ENCODE data around the gene AOPEP.

AOPEP gene

DNA sequence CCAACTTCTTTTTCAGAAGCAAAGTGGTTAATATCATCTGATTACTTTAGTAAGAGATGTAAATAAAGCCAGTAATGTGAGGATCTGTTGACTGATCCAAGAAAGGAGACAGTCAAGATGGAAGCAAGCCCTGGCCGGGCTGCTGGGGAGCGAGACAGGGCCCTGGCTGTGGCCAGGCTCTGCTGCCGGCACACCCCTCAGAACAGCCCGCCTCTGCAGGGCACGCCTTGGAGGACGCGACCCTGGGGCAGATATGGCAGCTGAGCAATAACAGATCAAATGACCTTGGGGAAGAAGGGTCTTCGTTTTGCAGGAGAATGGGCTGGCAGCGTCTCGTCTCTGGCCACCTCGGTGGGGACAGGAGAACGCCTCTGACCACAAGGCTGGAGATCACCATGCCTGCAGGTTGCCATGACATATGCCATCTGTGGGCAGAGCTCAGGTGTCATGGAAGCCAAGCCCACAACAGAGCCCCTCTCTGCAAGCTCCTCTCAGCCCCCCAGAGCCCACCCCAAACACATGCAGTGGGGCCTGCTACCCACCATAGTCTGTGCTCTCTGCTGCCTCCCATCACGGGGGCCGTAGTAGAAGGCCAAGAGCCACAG lies 384.5 kb downstream of the AOPEP start:
- no peak for DNase-seq (ENCODE audit: low read depth in 2 of 2)

- DNase-seq (ENCODE audit: low read depth in 2 of 2) = no peak
Measured at GRCh38 chr9:95111716-95112115, 385.2 kb downstream of the AOPEP start.

DNA sequence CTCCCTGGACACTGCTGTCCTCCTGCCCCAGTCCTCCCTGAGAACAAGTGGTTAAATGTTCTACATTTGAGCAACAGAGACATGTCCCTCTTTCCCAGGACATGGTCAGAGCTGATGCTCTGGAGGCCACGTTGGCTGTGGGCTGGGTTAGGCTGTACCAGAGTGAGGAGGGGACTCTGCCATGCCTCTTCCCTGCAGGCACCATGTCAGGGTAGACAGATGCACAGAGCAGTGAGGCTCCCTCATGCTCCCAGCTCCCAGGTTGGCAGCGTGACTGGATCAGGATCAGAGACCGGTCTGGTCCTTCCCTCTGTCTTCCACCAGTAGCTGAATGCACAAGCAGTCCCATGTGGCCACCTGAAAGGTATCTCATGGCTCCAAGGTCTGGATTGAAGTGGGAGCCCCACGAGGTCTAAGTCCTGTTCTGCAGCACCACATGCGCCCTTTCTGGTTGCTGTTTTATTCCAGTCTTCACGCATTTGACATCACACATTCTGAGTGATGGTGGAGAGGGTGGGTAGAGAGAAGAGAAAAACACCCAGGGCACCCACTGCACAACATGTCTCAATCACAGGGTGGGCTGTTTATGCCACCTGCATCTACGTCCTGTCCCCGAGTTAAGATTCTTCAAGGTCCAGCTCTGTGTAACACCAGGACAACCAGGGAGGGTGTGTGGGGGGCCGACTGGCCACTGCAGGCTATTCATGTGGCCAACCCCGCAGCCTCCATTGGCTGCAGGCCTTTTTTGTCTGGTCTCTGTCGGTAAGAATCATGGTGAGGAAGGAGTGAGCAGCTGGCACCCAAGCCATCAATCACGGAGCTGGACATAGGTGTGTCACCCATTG lies 386.2 kb downstream of the AOPEP start:
- no peak for DNase-seq (ENCODE audit: low read depth in 2 of 2)

- DNase-seq (ENCODE audit: low read depth in 2 of 2) = no peak
Measured at GRCh38 chr9:95115104-95115503, 388.6 kb downstream of the AOPEP start.

GRCh38 chr9:95116002-95116807 lies 389.7 kb downstream of the AOPEP start:
- DNase-seq (ENCODE audit: low read depth in 2 of 2) = no peak

- DNase-seq (ENCODE audit: low read depth in 2 of 2) = no peak
Measured at GRCh38 chr9:95116808-95117204, 390.3 kb downstream of the AOPEP start.

DNA sequence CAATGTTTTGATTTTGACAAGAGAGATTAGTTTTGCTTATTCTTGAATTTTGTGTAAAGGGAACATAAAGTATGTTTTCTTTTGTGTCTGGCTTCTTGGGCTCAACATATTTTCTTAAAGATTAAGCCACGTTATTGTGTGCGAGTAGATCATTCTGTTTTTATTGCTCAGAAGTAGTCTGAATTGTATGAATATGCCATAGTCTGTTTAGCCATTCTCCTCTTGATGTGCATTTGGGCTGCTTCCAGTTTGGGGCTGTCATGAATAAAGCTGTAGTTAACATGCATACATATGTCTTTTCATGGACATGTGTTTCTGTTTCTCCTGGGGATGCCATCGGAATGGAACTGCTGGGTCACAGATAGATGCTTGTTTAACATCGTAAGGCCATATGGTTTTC lies 392.1 kb downstream of the AOPEP start:
- DNase-seq (ENCODE audit: low read depth in 2 of 2) = no peak

- no peak for DNase-seq (ENCODE audit: low read depth in 2 of 2)
Measured at GRCh38 chr9:95120781-95121370, 394.4 kb downstream of the AOPEP start.

DNA sequence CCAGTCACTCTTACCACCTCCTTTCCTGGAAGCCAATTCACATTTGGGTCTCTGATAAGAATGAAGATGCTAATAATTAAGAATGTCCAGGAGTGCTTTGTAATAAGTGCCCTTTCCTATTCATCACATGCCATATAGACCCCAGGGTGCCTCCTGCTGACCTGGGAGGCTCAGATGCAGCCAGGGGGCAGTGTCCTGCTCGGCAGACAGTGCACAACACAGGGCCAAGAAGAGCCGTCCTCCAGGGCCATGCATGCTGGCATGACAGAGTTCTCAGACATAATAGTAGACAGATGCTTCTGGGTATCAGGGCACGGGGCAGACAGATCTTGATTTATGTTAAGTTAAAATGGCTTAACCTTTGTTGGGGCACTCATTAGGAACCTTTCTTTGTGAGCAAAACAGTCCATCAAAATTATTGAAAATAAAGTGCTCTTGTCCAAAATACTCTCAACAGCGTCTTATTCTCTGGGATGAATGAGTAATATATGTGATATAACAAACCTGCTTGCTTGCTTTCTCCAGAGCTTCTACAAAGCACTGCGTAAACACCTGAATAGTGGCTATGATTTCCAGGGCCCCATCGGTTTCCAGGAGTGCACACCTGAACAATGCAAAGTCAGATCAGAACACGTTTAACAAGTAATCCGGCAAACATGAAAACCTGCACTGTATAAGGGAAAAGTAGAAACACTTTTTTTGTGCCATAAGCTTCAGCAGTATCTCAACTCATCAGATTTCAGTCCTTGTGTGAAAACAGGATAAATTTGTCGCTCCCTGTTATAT lies 398.3 kb downstream of the AOPEP start:
- no peak for DNase-seq (ENCODE audit: low read depth in 2 of 2)

DNA sequence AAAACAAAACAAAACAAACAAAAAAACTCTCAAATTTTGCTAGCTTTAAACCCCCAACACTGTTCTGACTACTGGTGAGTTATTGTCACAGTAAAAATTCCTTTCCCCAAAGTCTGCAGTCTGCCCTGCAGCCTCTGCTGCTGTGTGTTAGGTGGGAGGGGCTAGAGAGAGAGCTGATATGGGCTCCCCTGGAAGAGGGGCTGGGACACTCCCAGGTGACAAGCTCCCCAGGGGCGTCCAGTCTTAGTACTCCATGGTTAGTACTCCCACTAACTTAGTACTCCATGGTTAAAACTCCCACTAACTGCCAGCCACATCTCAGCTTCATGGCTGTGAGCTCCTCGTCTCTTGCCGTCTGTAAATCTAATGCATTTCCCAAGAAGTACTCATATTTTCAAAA lies 399.2 kb downstream of the AOPEP start:
- DNase-seq (ENCODE audit: low read depth in 2 of 2) = no peak

- DNase-seq (ENCODE audit: low read depth in 2 of 2) = no peak
Measured at GRCh38 chr9:95126739-95127138, 400.2 kb downstream of the AOPEP start.

- peak; percentile 52 to 62 for DNase-seq (ENCODE audit: low read depth in 2 of 2)
Measured at GRCh38 chr9:95127249-95128176, 401.0 kb downstream of the AOPEP start.

DNA sequence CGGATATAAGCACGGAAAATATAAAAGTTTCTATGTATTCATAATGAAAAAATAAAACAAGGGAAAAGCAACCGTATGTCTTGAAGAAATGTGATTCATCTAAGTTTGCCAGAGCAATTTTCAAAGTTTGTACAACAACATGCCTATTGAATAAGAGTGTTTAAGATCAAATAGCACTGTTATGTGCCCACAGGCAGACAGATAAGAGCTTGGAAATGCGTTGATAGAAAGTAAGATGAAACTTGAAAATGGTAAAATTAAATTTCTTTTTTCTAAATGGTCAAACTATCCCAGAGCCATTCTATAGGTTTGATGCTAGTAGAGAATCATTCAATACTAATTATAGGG lies 401.7 kb downstream of the AOPEP start:
- DNase-seq (ENCODE audit: low read depth in 2 of 2) = no peak

GRCh38 chr9:95129476-95130291 lies 403.2 kb downstream of the AOPEP start:
- no peak for DNase-seq (ENCODE audit: low read depth in 2 of 2)

DNA sequence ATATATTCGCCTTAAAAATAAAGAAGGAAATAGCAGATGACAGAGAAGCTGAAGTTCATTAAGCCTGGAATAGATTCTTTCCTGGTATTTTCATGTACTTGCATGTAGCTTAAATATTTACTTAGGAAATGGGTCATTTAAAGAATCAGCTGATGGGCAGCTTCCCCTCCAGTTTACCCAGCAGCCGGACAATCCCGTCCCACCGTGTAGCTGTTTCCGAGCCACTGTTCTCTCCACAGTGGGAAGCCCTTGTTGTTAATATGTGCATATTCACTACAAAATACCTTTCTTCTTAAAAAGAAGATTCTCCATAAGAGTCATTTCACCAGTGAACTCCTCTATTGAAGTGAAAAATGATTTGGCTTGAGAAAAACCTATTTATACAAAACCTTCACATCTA lies 404.0 kb downstream of the AOPEP start:
- no peak for DNase-seq (ENCODE audit: low read depth in 2 of 2)

GRCh38 chr9:95131023-95131943 lies 404.8 kb downstream of the AOPEP start:
- peak; percentile 16 to 28 for DNase-seq (ENCODE audit: low read depth in 2 of 2)

- DNase-seq (ENCODE audit: low read depth in 2 of 2) = no peak
Measured at GRCh38 chr9:95132366-95133324, 406.1 kb downstream of the AOPEP start.
